SK-MEL-5 (cell line): ENCODE data around the gene OSGIN1. TPM values are rescaled to one million over a fixed set of nuclear protein-coding genes. Genes with fewer than 3 reads are reported as not detected.
"Not testable (repeated sequence)": the region's sequence is repeated elsewhere in the genome, so short reads cannot be mapped to it uniquely, and the experiment has no call there.

Source experiments
- DNase-seq: peaks from one replicate; pipeline ENCODE4 v3.0.0-alpha.2; 2016; ENCODE audit warnings: low read depth, low spot score
- in situ Hi-C: cut with HindIII; loops from 2 replicates; pipeline ENCODE4 v1.10.0; 2016; ENCODE audit warnings: low sequenced_read_pairs, high pct_unique_total_duplicates, low pct_unique_long_range_greater_than_20kb
- total RNA-seq: library from RNA; depleted of rRNA; stranded (reverse); fragments of >200 nt; shearing (Covaris generic); gene quantifications from 2 replicates; pipeline ENCODE4 v1.2.3, GENCODE V29; 2014

Gene OSGIN1
- total RNA-seq, 1 experiment from 2014 or later: 88.5 TPM

- no peak for DNase-seq
- in situ Hi-C loops: no loop called here
These were observed 16.4 kb upstream of the OSGIN1 start for GRCh38 chr16:83936581-83937165.

- in situ Hi-C loops: no loop called here
- no peak for DNase-seq
These were observed 15.8 kb upstream of the OSGIN1 start for GRCh38 chr16:83937267-83937666.

- no peak for DNase-seq
- in situ Hi-C loops: no loop called here
These were observed 14.8 kb upstream of the OSGIN1 start for GRCh38 chr16:83937922-83938885.

GRCh38 chr16:83939266-83939855, 13.7 kb upstream of the OSGIN1 start:
- in situ Hi-C loops: no loop called here
- no peak for DNase-seq

- DNase-seq: no peak
- in situ Hi-C loops: no loop called here
These were observed 12.9 kb upstream of the OSGIN1 start for GRCh38 chr16:83940119-83940518.

GRCh38 chr16:83940630-83941378, 12.2 kb upstream of the OSGIN1 start:
- no peak for DNase-seq
- in situ Hi-C loops: no loop called here

GRCh38 chr16:83941546-83941945, 11.5 kb upstream of the OSGIN1 start:
- in situ Hi-C loops: not testable (repeated sequence)

GRCh38 chr16:83942074-83942473, 11.0 kb upstream of the OSGIN1 start:
- in situ Hi-C loops: no loop called here
- no peak for DNase-seq

More at GRCh38 chr16:83941546-83941945, 11.5 kb upstream of the OSGIN1 start:
- DNase-seq: not testable (repeated sequence)

GRCh38 chr16:83942815-83943515, 10.1 kb upstream of the OSGIN1 start:
- no peak for DNase-seq
- in situ Hi-C loops: no loop called here

GRCh38 chr16:83943516-83944050, 9.5 kb upstream of the OSGIN1 start:
- DNase-seq: no peak
- in situ Hi-C loops: no loop called here

- in situ Hi-C loops: no loop called here
- no peak for DNase-seq
These were observed 7.5 kb upstream of the OSGIN1 start for GRCh38 chr16:83945587-83945986.

GRCh38 chr16:83946154-83946780, 6.8 kb upstream of the OSGIN1 start:
- in situ Hi-C loops: no loop called here

GRCh38 chr16:83946781-83947566, 6.1 kb upstream of the OSGIN1 start:
- DNase-seq: no peak
- in situ Hi-C loops: no loop called here

More at GRCh38 chr16:83946154-83946780, 6.8 kb upstream of the OSGIN1 start:
- no peak for DNase-seq

- DNase-seq: no peak
- in situ Hi-C loops: no loop called here
These were observed 5.3 kb upstream of the OSGIN1 start for GRCh38 chr16:83947642-83948234.

GRCh38 chr16:83948914-83949723, 3.9 kb upstream of the OSGIN1 start:
- in situ Hi-C loops: no loop called here
- no peak for DNase-seq
